Measurements from ENCODE around the gene GULP1.
A peak's percentile ranks its signal among the peaks of the same experiment; 100 is the strongest.
"Not testable (repeated sequence)": the region's sequence is repeated elsewhere in the genome, so short reads cannot be mapped to it uniquely, and the experiment has no call there.

GULP1 gene

DNA sequence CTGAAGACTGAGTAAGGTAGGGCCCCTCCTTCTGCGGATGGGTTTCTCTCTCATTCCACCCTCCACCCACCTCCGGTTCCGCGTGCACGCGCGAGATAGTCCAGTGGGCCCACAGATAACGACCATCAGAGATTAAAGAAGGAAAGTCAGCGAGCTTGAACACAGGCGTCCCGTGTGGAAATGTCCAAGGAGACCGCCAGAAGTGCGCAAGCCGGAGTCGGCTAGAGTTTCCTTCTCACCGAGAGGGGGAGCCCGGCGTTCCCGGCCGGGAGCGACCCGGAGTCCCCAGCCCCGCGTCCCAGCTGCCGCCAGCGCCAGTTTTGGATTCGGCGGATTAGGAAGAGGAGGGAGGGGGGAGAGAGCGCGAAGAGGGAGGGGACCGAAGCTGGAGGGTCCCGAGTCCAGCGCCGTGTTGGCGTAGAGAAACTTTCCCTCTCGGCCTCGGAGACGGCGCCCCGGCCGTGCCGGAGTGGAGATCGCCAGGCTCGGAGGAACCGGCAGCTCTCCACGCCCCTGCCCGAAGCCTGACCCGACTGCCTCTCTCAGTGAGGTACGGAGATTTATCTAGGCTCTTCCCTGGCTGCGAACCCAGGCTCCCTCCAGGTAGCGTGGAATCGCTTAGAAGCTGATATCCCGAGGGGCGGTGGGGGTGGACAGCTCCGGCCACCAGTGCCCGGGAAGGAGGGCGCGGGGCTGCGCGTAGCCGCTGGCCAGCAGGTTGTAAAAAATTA is at the start of gene GULP1:
TSS of gene GULP1 (plus strand) at position 258 of the 731 bp plus-strand sequence. CDS start 185,829 bp downstream, outside the sequence.
- DNase-seq = peak; percentile 15

DNA sequence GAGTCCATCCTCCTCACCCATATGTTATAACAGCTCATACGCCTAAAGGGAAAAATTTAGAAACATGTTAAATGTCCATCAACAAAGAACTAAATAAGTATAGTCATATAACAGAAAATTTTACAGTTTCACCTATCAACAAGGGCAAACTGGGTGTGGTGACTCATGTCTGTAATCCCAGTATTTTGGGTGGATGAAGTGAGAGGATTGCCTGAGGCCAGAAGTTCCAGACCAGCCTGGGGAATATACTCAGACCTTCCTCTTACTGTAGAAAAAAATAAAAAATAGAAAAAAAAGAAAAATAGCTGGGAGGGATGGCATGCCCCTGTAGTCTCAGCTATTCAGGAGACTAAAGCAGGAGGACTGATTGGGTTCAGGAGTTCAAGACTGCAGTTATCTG is 48.3 kb upstream of the GULP1 start:
- DNase-seq = no peak

DNA sequence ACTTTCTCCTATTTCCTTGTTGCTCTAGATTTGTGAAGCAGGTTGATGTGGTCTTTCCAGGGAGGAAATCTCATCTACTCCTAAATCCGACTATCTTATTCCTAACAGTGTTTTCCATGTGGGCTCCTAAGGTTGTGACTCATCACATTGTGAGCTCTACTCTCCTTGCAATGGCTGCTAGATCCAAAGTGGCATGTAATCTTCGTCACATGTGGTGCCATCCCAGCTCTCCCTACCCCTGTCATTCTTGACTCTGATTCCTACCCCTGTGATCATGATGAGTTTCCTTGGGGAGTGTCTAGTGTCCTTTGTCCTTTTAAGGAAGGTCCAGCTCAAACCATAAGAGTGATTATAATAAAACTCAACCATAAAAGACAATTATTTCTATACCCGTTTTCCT is 47.3 kb upstream of the GULP1 start:
- DNase-seq = no peak

- no peak for DNase-seq
These were observed 46.4 kb upstream of the GULP1 start for GRCh38 chr2:188245230-188245629.

GRCh38 chr2:188248513-188248912 is 43.2 kb upstream of the GULP1 start:
- no peak for DNase-seq

DNA sequence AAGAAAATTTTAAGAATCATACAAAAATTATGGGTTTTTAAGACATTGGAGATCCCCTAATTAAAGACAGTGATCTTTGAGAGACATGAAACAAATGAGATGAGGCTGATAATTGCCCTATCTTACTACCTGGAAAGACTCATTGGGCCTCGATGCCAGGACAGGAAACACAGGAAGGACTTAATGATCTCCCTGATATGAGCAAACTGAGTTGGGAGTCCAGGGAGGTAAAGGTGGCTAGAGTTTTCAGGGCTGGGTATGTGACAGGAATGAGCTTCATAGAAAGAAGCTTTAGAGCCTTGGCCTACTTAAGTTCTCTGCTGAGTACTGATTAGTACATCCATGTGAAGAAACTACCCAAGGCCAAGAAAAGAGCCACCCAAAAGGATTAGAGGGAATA is 40.6 kb upstream of the GULP1 start:
- DNase-seq = no peak

DNA sequence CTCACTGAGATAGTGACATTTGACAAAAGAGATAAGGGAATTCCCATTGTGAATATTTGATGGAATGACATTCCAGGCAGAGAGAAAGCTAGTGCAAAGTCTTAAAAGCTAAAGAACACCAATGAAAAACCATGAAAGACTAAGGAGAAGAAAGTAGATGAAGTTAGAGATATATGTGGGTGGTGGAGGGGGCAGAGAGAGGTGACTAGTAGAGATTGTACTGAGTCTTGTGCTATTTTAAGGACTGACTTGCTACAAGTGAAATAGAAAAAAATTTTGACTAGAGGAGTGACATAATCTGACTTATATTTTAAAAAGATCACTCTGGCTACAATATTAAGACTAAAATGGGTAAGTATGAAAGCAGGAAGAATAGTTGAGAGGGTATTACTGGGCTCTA is 35.3 kb upstream of the GULP1 start:
- DNase-seq = no peak

DNA sequence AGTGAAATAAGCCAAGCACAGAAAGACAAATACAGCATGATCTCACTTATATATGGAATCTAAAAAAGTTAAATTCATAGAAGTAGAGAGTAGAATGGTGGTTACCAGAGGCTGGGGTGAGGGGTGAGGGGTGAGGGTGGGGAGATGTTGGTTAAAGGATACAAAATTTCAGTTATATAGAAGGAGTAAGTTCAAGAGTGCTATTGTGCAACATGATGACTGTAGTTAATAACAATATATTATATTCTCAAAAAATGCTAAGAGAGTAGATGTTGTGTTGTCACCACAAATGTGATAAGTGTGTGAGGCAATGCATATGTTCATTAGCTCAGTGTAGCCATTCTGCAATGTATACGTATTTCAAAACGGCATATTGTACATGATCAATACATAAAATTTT is 26.4 kb upstream of the GULP1 start:
- no peak for DNase-seq

- no peak for DNase-seq
These were observed 23.9 kb upstream of the GULP1 start for GRCh38 chr2:188267776-188268175.

- no peak for DNase-seq
These were observed 22.7 kb upstream of the GULP1 start for GRCh38 chr2:188269004-188269403.

DNA sequence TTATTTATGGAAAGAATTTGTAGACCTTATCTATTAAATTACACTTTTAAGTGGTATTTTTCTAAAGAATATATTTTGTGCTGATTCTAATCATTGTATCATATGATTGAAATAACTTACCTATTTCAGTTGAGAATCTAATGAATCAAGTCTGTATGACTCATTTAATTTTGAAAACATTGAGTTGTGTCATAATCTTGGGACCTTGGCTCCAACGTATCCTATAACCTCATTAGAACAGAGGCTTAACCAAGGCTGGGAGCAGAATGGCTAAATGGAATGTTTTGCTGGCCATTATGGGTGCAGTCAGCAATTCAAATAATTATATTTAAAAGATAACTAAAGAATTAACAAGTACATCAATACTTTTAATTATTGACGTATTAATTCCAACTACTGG is 19.6 kb upstream of the GULP1 start:
- no peak for DNase-seq

GRCh38 chr2:188274274-188274673 is 17.4 kb upstream of the GULP1 start:
- DNase-seq = no peak

GRCh38 chr2:188276255-188276654 is 15.4 kb upstream of the GULP1 start:
- no peak for DNase-seq

- no peak for DNase-seq
These were observed 13.9 kb upstream of the GULP1 start for GRCh38 chr2:188277786-188278185.

- no peak for DNase-seq
These were observed 13.1 kb upstream of the GULP1 start for GRCh38 chr2:188278388-188279092.

- no peak for DNase-seq
These were observed 12.6 kb upstream of the GULP1 start for GRCh38 chr2:188279093-188279445.

DNA sequence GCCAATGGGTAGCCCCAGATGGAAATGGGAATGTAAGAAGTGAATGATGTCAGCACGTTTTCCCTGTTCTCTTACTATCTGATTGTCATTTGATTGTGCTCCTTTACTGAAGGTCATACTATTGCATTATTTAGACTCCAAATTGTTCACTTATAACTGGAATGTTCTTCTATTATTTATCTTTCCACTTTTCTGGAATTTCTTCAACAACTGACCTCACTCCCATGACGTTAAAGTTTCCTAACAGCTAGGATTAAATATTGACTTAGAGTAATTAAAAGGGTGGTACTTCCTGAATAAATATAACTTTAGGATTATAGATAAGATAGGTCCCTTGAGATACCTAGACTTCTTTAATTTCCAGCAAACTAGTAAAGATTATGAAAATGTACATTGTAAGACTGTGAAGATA is 10.9 kb upstream of the GULP1 start:
- DNase-seq = no peak

DNA sequence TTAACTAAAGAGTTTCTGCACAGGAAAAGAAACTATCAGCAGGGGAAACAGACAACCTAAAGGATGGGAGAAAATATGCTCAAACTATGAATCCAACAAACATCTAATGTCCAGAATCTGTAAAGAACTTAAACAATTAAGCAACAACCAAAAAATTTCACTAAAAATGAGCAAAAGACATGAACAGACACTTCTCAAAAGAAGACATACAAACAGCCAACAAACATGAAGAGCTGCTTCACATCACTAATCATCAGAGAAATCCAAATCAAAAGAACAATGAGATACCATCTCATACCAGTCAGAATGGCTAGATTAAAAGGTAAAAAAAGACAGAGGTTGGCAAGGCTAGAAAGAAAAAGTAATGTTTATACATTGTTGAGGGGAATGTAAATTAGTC is 8.8 kb upstream of the GULP1 start:
- DNase-seq = no peak

GRCh38 chr2:188284251-188284650 is 7.4 kb upstream of the GULP1 start:
- DNase-seq = not testable (repeated sequence)

DNA sequence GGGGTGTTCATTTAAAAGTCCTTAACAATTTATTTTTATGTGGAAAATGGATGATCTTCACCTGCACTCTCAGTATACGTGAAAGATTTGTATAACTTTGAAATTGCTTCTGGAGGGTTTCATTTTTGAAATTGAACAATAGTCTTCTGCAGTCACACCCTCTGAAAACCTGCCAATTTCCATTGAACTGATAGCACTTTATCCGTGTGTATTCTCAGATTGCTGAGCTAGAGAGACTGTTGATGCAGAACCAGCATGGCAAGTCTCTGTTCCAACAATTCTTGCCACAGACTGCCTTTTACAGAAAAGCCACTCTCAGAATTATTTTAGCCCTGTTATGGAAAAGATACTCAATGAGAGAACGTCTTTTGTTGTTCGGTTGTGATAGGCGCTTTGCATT is 6.6 kb upstream of the GULP1 start:
- DNase-seq = no peak

- DNase-seq = no peak
These were observed 5.9 kb upstream of the GULP1 start for GRCh38 chr2:188285774-188286173.

- DNase-seq = no peak
These were observed 495 bp upstream of the GULP1 start for GRCh38 chr2:188291142-188291616.

DNA sequence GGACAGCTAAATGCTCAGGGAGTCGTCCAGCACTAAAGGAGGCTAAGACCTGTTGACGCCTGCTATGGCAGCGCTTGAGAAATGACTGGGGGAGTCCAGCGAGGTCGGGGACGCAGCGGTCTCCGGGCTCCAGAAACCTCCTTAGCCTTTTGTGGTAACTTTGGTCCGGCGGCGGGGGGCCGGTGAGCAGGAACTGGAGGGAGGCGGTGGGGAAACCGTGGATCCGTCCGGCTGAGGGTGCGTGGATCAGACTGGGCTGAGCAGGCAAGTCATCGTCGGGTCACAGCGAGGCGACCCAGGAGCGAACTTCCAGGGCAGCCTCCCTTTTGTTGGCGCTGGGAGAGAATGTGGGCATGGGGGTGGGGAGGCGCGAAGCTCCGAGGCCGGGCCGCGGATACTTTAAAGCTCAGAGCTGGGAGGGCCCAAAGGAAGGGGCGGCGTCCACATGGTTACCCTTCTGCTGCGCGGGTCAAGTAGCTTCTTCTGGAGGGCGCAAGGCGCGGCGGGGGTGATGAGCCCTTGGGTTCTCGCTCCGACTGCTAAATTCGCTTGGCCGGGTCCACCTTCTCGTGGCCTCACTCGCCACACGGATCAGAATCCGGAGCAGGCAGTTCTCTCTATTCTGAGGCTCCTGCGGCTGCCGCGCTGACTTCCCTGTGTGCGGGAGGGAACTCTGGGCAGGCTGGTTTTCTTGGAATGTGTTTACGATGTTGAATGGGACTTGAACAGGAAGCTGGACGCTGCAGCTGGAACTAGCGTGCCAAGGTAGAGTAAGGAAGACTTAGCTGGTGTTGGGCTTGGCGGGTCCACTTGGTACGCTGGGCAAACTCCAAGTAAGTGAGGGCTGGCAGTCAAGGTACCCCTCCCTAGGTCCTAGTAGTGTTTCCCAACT is 920 bp downstream of the GULP1 start:
- peak; percentile 15 for DNase-seq
